ENCODE results near the gene MTHFD1.

- TF ChIP-seq CTCF (IDR thresholded peaks at IDR 0.05) (no peak), EZH2 (IDR thresholded peaks at IDR 0.05) (no peak)
Measured at GRCh38 chr14:64509036-64509435, 120.9 kb downstream of the MTHFD1 start.

Measured in neural progenitor cell (in vitro differentiated cells).